OCI-LY3 (cell line): Measurements from ENCODE around the gene ESR1.
"Not testable (repeated sequence)": the region's sequence is repeated elsewhere in the genome, so short reads cannot be mapped to it uniquely, and the experiment has no call there.

Experiments used
- CTCF ChIP-seq: fragments of 200-600, 300-600 bp; sonication (generic); IDR thresholded peaks from 2 replicates; pipeline ENCODE4 v1.5.1; 2014; ENCODE audit warnings: antibody characterized with exemption, low read length, low read depth
- EZH2phosphoT487 ChIP-seq: fragments of 200-600 bp; shearing (Covaris generic); IDR thresholded peaks from 2 replicates; pipeline ENCODE4 v1.6.1; 2018; ENCODE audit warnings: antibody characterized with exemption, mixed run types, low read depth

GRCh38 chr6:152033765-152034164 is 226.3 kb downstream of the ESR1 start:
- TF ChIP-seq CTCF, EZH2phosphoT487: not testable (repeated sequence)
